Measurements from ENCODE around the gene TPRG1L.
"Not testable (repeated sequence)": the region's sequence is repeated elsewhere in the genome, so short reads cannot be mapped to it uniquely, and the experiment has no call there.

TPRG1L gene

GRCh38 chr1:3609769-3610526 lies 14.9 kb upstream of the TPRG1L start:
- no peak for DNase-seq

- DNase-seq = peak; percentile 54
Observed at GRCh38 chr1:3610527-3611169, 14.2 kb upstream of the TPRG1L start.

- DNase-seq = peak; percentile 85
Observed at GRCh38 chr1:3611170-3612019, 13.4 kb upstream of the TPRG1L start, which contains the start of gene MEGF6. MEGF6 (minus strand) TSS chr1:3611508; CDS start chr1:3611268, 240 bp downstream.

GRCh38 chr1:3612123-3612522 lies 12.7 kb upstream of the TPRG1L start:
- no peak for DNase-seq

GRCh38 chr1:3614755-3615742 lies 9.8 kb upstream of the TPRG1L start:
- DNase-seq = peak; percentile 28

GRCh38 chr1:3616861-3617260 lies 8.0 kb upstream of the TPRG1L start:
- no peak for DNase-seq

GRCh38 chr1:3617806-3618345 lies 6.9 kb upstream of the TPRG1L start:
- DNase-seq = no peak

- no peak for DNase-seq
Observed at GRCh38 chr1:3618531-3618880, 6.3 kb upstream of the TPRG1L start.

GRCh38 chr1:3618881-3619671 lies 5.7 kb upstream of the TPRG1L start:
- DNase-seq = peak; percentile 79

- no peak for DNase-seq
Observed at GRCh38 chr1:3620708-3621107, 4.1 kb upstream of the TPRG1L start.

GRCh38 chr1:3621151-3621671 lies 3.6 kb upstream of the TPRG1L start:
- peak; percentile 44 for DNase-seq

GRCh38 chr1:3622102-3622501 lies 2.7 kb upstream of the TPRG1L start:
- not testable (repeated sequence) for DNase-seq

- no peak for DNase-seq
Observed at GRCh38 chr1:3623441-3624199, 1.2 kb upstream of the TPRG1L start.

- peak; percentile 23 for DNase-seq
Observed at GRCh38 chr1:3625151-3625907, 514 bp downstream of the TPRG1L start.

GRCh38 chr1:3626025-3626424 lies 1.2 kb downstream of the TPRG1L start:
- no peak for DNase-seq

- DNase-seq = no peak
Observed at GRCh38 chr1:3627515-3628253, 2.9 kb downstream of the TPRG1L start.

GRCh38 chr1:3628445-3628844 lies 3.6 kb downstream of the TPRG1L start:
- no peak for DNase-seq

GRCh38 chr1:3629561-3630160 lies 4.8 kb downstream of the TPRG1L start:
- DNase-seq = no peak
